ENCODE results near the gene CACUL1.
A peak's percentile ranks its signal among the peaks of the same experiment; 100 is the strongest.
"Not testable (repeated sequence)": the region's sequence is repeated elsewhere in the genome, so short reads cannot be mapped to it uniquely, and the experiment has no call there.

Gene CACUL1

DNA sequence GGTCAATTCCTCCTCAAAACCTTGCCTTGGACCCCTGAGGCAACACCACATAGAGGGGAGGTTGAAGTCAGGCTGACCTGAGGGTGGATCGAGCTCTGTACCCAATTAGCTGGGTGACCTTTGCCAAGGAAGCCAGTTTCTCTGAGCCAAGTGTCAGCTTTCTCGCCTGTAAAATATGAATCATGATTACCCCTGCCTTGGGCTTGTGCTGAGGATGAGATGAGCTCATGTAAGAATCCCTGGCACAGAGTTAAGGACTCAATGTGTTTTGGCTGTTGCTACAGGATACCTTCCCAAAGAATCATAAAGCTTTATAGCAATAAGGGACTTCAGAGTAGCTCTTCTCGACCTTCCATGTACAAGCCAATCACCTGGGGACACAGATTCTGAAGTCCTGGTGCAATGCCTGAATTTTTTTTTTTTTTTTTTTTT, 43.5 kb upstream of the CACUL1 start:
- TF ChIP-seq, protein P1, sequence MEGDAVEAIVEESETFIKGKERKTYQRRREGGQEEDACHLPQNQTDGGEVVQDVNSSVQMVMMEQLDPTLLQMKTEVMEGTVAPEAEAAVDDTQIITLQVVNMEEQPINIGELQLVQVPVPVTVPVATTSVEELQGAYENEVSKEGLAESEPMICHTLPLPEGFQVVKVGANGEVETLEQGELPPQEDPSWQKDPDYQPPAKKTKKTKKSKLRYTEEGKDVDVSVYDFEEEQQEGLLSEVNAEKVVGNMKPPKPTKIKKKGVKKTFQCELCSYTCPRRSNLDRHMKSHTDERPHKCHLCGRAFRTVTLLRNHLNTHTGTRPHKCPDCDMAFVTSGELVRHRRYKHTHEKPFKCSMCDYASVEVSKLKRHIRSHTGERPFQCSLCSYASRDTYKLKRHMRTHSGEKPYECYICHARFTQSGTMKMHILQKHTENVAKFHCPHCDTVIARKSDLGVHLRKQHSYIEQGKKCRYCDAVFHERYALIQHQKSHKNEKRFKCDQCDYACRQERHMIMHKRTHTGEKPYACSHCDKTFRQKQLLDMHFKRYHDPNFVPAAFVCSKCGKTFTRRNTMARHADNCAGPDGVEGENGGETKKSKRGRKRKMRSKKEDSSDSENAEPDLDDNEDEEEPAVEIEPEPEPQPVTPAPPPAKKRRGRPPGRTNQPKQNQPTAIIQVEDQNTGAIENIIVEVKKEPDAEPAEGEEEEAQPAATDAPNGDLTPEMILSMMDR (IDR thresholded peaks at IDR 0.05; ENCODE audit: low read depth, low read length, missing control alignments): no peak
- peak; percentile 63 for DNase-seq
- Histone ChIP-seq H3K36me3 (replicated peaks) (no peaks in the 10 kb centered on the region), H3K27me3 (replicated peaks) (no peaks in the 10 kb centered on the region), H3K27ac (no peak overlapping the region), H3K4me3 (ENCODE audit: low read depth, low read length) (no peak overlapping the region)
- in situ Hi-C loops (cut with HindIII; ENCODE audit: low pct_ligation_motif_present, low sequenced_read_pairs): no loop called here

DNA sequence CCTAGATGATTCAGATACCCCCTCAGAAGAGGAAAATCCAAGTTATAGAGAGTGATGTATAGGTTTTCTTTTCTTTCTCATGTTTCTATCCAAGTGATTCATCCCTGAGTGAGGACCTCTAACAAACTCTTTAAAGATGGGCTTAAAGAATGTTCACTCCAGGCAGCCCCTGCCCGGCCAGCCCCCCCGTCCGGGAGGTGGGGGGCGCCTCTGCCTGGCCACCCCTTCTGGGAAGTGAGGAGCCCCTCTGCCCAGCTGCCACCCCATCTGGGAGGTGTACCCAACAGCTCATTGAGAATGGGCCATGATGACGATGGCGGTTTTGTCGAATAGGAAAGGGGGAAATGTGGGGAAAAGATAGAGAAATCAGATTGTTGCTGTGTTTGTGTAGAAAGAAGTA, 40.2 kb upstream of the CACUL1 start:
- H3K36me3 ChIP-seq (replicated peaks); H3K27me3 ChIP-seq (replicated peaks); H3K4me3 ChIP-seq (ENCODE audit: low read depth, low read length); DNase-seq; in situ Hi-C loops (cut with HindIII; ENCODE audit: low pct_ligation_motif_present, low sequenced_read_pairs); H3K27ac ChIP-seq: not testable (repeated sequence)

DNA sequence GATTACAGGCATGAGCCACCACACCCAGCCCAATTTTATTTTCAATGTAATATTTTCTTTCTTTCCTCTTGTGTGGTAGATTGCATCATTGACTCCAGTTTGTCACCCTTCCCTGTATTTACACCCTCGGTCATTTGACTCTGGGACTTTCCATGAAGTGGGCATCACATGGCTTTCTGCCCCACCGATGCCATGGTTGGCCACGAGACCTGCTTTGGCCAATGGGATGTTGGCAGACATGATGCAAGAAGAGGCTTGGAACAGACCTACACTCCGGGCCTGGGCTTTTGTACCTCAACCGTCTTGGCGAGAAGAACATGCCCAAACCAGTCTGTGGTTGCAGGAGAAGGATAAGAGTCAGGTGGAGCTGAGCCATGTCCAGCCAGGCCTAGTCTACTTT, 38.8 kb upstream of the CACUL1 start:
- H3K27ac ChIP-seq: no peak overlapping the region
- H3K27me3 ChIP-seq (replicated peaks): no peaks in the 10 kb centered on the region
- in situ Hi-C loops (cut with HindIII; ENCODE audit: low pct_ligation_motif_present, low sequenced_read_pairs): no loop called here
- no peak for DNase-seq
- TF ChIP-seq, protein P1 (IDR thresholded peaks at IDR 0.05; ENCODE audit: low read depth, low read length, missing control alignments): no peak
- H3K36me3 ChIP-seq (replicated peaks): no peaks in the 10 kb centered on the region
- H3K4me3 ChIP-seq (ENCODE audit: low read depth, low read length): no peak overlapping the region

DNA sequence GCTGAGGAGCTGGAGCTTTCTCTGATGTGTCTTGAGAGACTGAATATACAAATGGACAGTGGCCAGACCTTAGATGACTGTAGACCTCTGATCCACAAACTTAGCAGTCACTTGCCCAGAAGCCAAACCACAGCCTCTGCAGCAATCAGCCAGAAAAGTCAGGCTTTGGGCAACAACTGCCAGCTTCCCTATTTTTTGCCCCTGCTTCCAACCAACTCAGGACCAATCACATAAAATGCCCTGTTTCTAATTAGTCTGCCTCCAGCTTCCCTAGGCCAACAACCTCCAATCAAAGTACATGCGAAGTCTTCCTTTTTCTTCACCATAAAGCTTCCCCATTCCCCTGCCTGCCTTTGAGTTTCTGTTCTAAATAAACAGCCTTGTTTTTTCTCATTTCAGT, 37.8 kb upstream of the CACUL1 start:
- in situ Hi-C loops (cut with HindIII; ENCODE audit: low pct_ligation_motif_present, low sequenced_read_pairs): no loop called here
- TF ChIP-seq, protein P1 (IDR thresholded peaks at IDR 0.05; ENCODE audit: low read depth, low read length, missing control alignments): no peak
- Histone ChIP-seq H3K36me3 (replicated peaks) (no peaks in the 10 kb centered on the region), H3K27ac (no peak overlapping the region), H3K27me3 (replicated peaks) (no peaks in the 10 kb centered on the region), H3K4me3 (ENCODE audit: low read depth, low read length) (no peak overlapping the region)
- DNase-seq: no peak

DNA sequence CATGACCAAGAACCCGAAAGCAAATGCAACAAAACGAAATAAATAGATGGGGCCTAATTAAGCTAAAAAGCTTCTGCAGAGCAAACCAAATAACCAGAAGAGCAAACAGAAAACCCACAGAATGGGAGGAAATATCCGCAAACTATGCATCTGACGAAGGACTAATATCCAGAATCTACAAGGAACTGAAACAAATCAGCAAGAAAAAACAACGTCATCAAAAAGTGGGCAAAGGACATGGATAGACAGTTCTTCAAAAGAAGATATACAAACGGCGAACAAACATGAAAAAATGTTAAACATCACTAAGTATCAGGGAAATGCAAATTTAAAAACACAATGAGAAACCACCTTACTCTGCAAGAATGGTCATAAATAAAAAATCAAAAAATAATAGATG, 35.3 kb upstream of the CACUL1 start:
- no peak for DNase-seq
- H3K36me3 ChIP-seq (replicated peaks): no peaks in the 10 kb centered on the region
- no peaks in the 10 kb centered on the region for H3K27me3 ChIP-seq (replicated peaks)
- in situ Hi-C loops (cut with HindIII; ENCODE audit: low pct_ligation_motif_present, low sequenced_read_pairs): no loop called here
- H3K4me3 ChIP-seq (ENCODE audit: low read depth, low read length): no peak overlapping the region
- H3K27ac ChIP-seq: no peak overlapping the region
- TF ChIP-seq, protein P1 (IDR thresholded peaks at IDR 0.05; ENCODE audit: low read depth, low read length, missing control alignments): no peak

DNA sequence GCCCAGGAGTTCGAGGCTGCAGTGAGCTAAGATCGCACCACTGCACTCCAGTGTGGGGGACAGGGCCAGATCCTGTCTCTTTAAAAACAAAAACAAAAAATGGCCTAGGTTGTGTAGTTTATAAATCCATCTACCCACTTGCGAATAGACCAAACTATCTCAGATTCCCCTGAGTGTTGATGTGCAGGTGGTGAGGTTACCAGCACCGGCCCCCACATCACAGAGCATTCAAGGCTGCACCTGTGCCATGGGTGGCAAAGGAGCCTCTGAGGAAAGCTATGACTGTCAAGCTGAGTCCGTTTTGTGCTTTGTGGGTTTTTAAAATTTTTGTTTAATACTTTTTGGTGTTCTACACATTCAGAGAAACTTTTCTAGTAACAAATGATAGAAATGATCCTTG, 30.8 kb upstream of the CACUL1 start:
- TF ChIP-seq, protein P1 (IDR thresholded peaks at IDR 0.05; ENCODE audit: low read depth, low read length, missing control alignments): no peak
- no peak for DNase-seq
- H3K4me3 ChIP-seq (ENCODE audit: low read depth, low read length): no peak overlapping the region
- no peak overlapping the region for H3K27ac ChIP-seq
- in situ Hi-C loops (cut with HindIII; ENCODE audit: low pct_ligation_motif_present, low sequenced_read_pairs): no loop called here
- H3K27me3 ChIP-seq (replicated peaks): no peaks in the 10 kb centered on the region
- H3K36me3 ChIP-seq (replicated peaks): no peaks in the 10 kb centered on the region
